Mesenchymal stem cell (in vitro differentiated cells and primary cell): ENCODE results near the gene ZMYM2.
A peak's percentile ranks its signal among the peaks of the same experiment; 100 is the strongest.

Experiments
- DNase-seq: peaks from one replicate; pipeline ENCODE4 v3.0.0-alpha.2; 2013
- H2AFZ ChIP-seq: one replicate; pipeline ENCODE4 v1.6.1; 2013; ENCODE audit warnings: low read depth, mild to moderate bottlenecking, control low read depth, inconsistent platforms, low read length, moderate library complexity
- H2AK5ac ChIP-seq: 2 replicates; pipeline ENCODE4 v1.6.1; 2013; ENCODE audit warnings: low read length, moderate library complexity, mild to moderate bottlenecking, inconsistent platforms; ENCODE audit not compliant: severe bottlenecking
- H2BK120ac ChIP-seq: one replicate; pipeline ENCODE4 v1.6.1; 2013; ENCODE audit warnings: low read depth, mild to moderate bottlenecking, inconsistent platforms, low read length, moderate library complexity
- H2BK12ac ChIP-seq, 2 experiments: one replicate each; pipeline ENCODE4 v1.6.1; 2013; ENCODE audit warnings: inconsistent platforms in 2 of 2, low read length in 2 of 2, mild to moderate bottlenecking in 2 of 2, moderate library complexity in 2 of 2, control low read depth in 1 of 2
- H2BK15ac ChIP-seq: one replicate; pipeline ENCODE4 v1.6.1; 2013; ENCODE audit warnings: mild to moderate bottlenecking, low read depth, inconsistent platforms; ENCODE audit not compliant: poor library complexity, severe bottlenecking
- H2BK5ac ChIP-seq: 2 replicates; pipeline ENCODE4 v1.6.1; 2013; ENCODE audit warnings: low read depth, mild to moderate bottlenecking, low read length, control low read depth, inconsistent platforms; ENCODE audit not compliant: poor library complexity, severe bottlenecking
- H3K14ac ChIP-seq, 2 experiments: one replicate each; pipeline ENCODE4 v1.6.1; 2013; ENCODE audit warnings: inconsistent platforms in 2 of 2, low read length in 2 of 2, control low read depth in 1 of 2, mild to moderate bottlenecking in 1 of 2, moderate library complexity in 1 of 2
- H3K18ac ChIP-seq, 2 experiments: one replicate each; pipeline ENCODE4 v1.6.1; 2013; ENCODE audit warnings: inconsistent platforms in 2 of 2, low read length in 2 of 2, control low read depth in 1 of 2, low read depth in 1 of 2, mild to moderate bottlenecking in 1 of 2
- H3K23ac ChIP-seq, 2 experiments: one replicate each; pipeline ENCODE4 v1.6.1; 2013; ENCODE audit warnings: inconsistent platforms in 2 of 2, low read length in 2 of 2, mild to moderate bottlenecking in 2 of 2, moderate library complexity in 2 of 2, control low read depth in 1 of 2
- H3K27ac ChIP-seq: 2 replicates; pipeline ENCODE4 v1.5.1; 2013; ENCODE audit warnings: mild to moderate bottlenecking, moderate library complexity, low read length, control low read depth, inconsistent platforms; ENCODE audit not compliant: poor library complexity, severe bottlenecking
- H3K27me3 ChIP-seq, 2 experiments: 2 replicates each; pipeline versions ENCODE4 v1.6.1 to v1.7.0; 2013; ENCODE audit warnings: low read length in 2 of 2, mild to moderate bottlenecking in 2 of 2, moderate library complexity in 2 of 2, control low read depth in 1 of 2, inconsistent platforms in 1 of 2; ENCODE audit not compliant: control insufficient read depth in 1 of 2, insufficient read depth in 1 of 2
- H3K36me3 ChIP-seq, 2 experiments: 2 replicates each; pipeline versions ENCODE4 v1.6.1 to v1.7.0; 2013; ENCODE audit warnings: low read length in 2 of 2, control low read depth in 1 of 2, inconsistent platforms in 1 of 2, low read depth in 1 of 2, mild to moderate bottlenecking in 1 of 2; ENCODE audit not compliant: insufficient read depth in 2 of 2, control insufficient read depth in 1 of 2
- H3K4ac ChIP-seq, 2 experiments: one replicate each; pipeline ENCODE4 v1.6.1; 2013; ENCODE audit warnings: inconsistent platforms in 2 of 2, low read length in 2 of 2, mild to moderate bottlenecking in 2 of 2, moderate library complexity in 2 of 2, control low read depth in 1 of 2, low read depth in 1 of 2
- H3K4me1 ChIP-seq: 2 replicates; pipeline ENCODE4 v1.6.1; 2013; ENCODE audit warnings: low read depth, low read length, control low read depth; ENCODE audit not compliant: control insufficient read depth, insufficient read depth
- H3K4me2 ChIP-seq: 2 replicates; pipeline ENCODE4 v1.6.1; 2013; ENCODE audit warnings: low read length, mild to moderate bottlenecking, inconsistent platforms; ENCODE audit not compliant: poor library complexity, severe bottlenecking
- H3K4me3 ChIP-seq, 2 experiments: 2 replicates each; pipeline versions ENCODE4 v1.5.1 to v1.7.0; 2013; ENCODE audit warnings: low read length in 2 of 2, mild to moderate bottlenecking in 2 of 2, control low read depth in 1 of 2, low read depth in 1 of 2; ENCODE audit not compliant: insufficient read depth in 1 of 2
- H3K79me1 ChIP-seq: replicated peaks from 2 replicates; pipeline ENCODE4 v1.6.1; 2013; ENCODE audit warnings: mild to moderate bottlenecking, control low read depth, low read length, inconsistent platforms; ENCODE audit not compliant: poor library complexity, severe bottlenecking
- H3K9ac ChIP-seq: 2 replicates; pipeline ENCODE4 v1.7.0; 2013; ENCODE audit warnings: mild to moderate bottlenecking, low read length, moderate library complexity
- H3K9me3 ChIP-seq: 2 replicates; pipeline ENCODE4 v1.7.0; 2013; ENCODE audit warnings: mild to moderate bottlenecking, low read length; ENCODE audit not compliant: control insufficient read depth
- H4K8ac ChIP-seq: one replicate; pipeline ENCODE4 v1.6.1; 2013; ENCODE audit warnings: inconsistent platforms, mild to moderate bottlenecking, low read length, moderate library complexity
- H4K91ac ChIP-seq: one replicate; pipeline ENCODE4 v1.6.1; 2013; ENCODE audit warnings: mild to moderate bottlenecking, low read length, inconsistent platforms
- WGBS: methylation state at CpG from one replicate; pipeline ENCODE4 v1.1.7; 2013; ENCODE audit warnings: mixed read lengths; 5-methylcytosine and 5-hydroxymethylcytosine counted together

ZMYM2 gene

GRCh38 chr13:20106742-20107141, 148.2 kb downstream of the ZMYM2 start:
- H3K79me1 ChIP-seq, result no peaks in the 10 kb centered on the region
- no peak overlapping the region for H3K23ac ChIP-seq
- no peaks in the 10 kb centered on the region for H3K9me3 ChIP-seq
- H3K4me2 ChIP-seq, result no peak overlapping the region
- H3K36me3 ChIP-seq, result no peaks in the 10 kb centered on the region
- no peak overlapping the region for H3K27ac ChIP-seq
- DNase-seq, result no peak
- no peak overlapping the region for H3K4ac ChIP-seq
- H4K91ac ChIP-seq, result no peak overlapping the region
- H3K9ac ChIP-seq, result no peak overlapping the region
- H2BK12ac ChIP-seq, result no peak overlapping the region
- peaks cover 8 to 55% of the 10 kb centered on the region in 2 experiments for H3K27me3 ChIP-seq
- no peak overlapping the region for H3K18ac ChIP-seq
- H2AFZ ChIP-seq, result no peak overlapping the region
- WGBS, result 27% methylated on average over 3 of the region's 4 CpGs
- no peak overlapping the region for H2BK120ac ChIP-seq
- H4K8ac ChIP-seq, result no peak overlapping the region
- no peak overlapping the region for H3K14ac ChIP-seq
- no peak overlapping the region for H2AK5ac ChIP-seq
- no peak overlapping the region for H2BK5ac ChIP-seq
- no peak overlapping the region for H3K4me3 ChIP-seq
- H3K4me1 ChIP-seq, result no peaks in the 10 kb centered on the region
- no peak overlapping the region for H2BK15ac ChIP-seq

GRCh38 chr13:20109037-20109436, 150.5 kb downstream of the ZMYM2 start:
- H3K79me1 ChIP-seq, result no peaks in the 10 kb centered on the region
- H3K14ac ChIP-seq, result no peak overlapping the region
- H2BK15ac ChIP-seq, result no peak overlapping the region
- H3K4me1 ChIP-seq, result no peaks in the 10 kb centered on the region
- H2AFZ ChIP-seq, result no peak overlapping the region
- no peak overlapping the region for H3K9ac ChIP-seq
- no peak overlapping the region for H3K4ac ChIP-seq
- H4K8ac ChIP-seq, result no peak overlapping the region
- H2BK120ac ChIP-seq, result no peak overlapping the region
- peak overlapping the region in 1 of 2 experiments; percentile 3 for H3K23ac ChIP-seq
- H4K91ac ChIP-seq, result no peak overlapping the region
- H3K27ac ChIP-seq, result no peak overlapping the region
- H2AK5ac ChIP-seq, result no peak overlapping the region
- H2BK12ac ChIP-seq, result no peak overlapping the region
- H3K4me3 ChIP-seq, result no peak overlapping the region
- H3K18ac ChIP-seq, result no peak overlapping the region
- no peaks in the 10 kb centered on the region for H3K36me3 ChIP-seq
- no peaks in the 10 kb centered on the region for H3K9me3 ChIP-seq
- H3K4me2 ChIP-seq, result no peak overlapping the region
- 79% methylated on average over 2 of the region's 2 CpGs for WGBS
- no peak for DNase-seq
- no peak overlapping the region for H2BK5ac ChIP-seq
- peaks cover 4 to 39% of the 10 kb centered on the region in 2 experiments for H3K27me3 ChIP-seq

GRCh38 chr13:20114066-20114610, 155.6 kb downstream of the ZMYM2 start:
- no peaks in the 10 kb centered on the region for H3K36me3 ChIP-seq
- no peak overlapping the region for H2AFZ ChIP-seq
- H3K9ac ChIP-seq, result no peak overlapping the region
- 95% methylated on average over 8 of the region's 10 CpGs for WGBS
- DNase-seq, result no peak
- no peak overlapping the region for H3K4ac ChIP-seq
- peaks cover 8% of the 10 kb centered on the region for H3K4me1 ChIP-seq
- H2BK12ac ChIP-seq, result no peak overlapping the region
- H4K8ac ChIP-seq, result no peak overlapping the region
- no peak overlapping the region for H2AK5ac ChIP-seq
- no peaks in the 10 kb centered on the region for H3K79me1 ChIP-seq
- H3K27me3 ChIP-seq, result peaks cover 0 to 7% of the 10 kb centered on the region in 2 experiments
- no peak overlapping the region for H3K4me2 ChIP-seq
- no peak overlapping the region for H2BK5ac ChIP-seq
- no peaks in the 10 kb centered on the region for H3K9me3 ChIP-seq
- no peak overlapping the region for H3K4me3 ChIP-seq
- no peak overlapping the region for H3K18ac ChIP-seq
- H3K23ac ChIP-seq, result no peak overlapping the region
- H2BK120ac ChIP-seq, result no peak overlapping the region
- H4K91ac ChIP-seq, result no peak overlapping the region
- H2BK15ac ChIP-seq, result no peak overlapping the region
- no peak overlapping the region for H3K27ac ChIP-seq
- H3K14ac ChIP-seq, result no peak overlapping the region

- Histone ChIP-seq H2BK120ac (no peak overlapping the region), H3K9me3 (no peaks in the 10 kb centered on the region), H3K4ac (no peak overlapping the region), H3K23ac (peak overlapping the region in 1 of 2 experiments; percentile 61), H3K79me1 (no peaks in the 10 kb centered on the region), H3K27me3 (peaks cover 0 to 7% of the 10 kb centered on the region in 2 experiments), H3K18ac (no peak overlapping the region), H3K14ac (no peak overlapping the region), H3K4me1 (peaks cover 8% of the 10 kb centered on the region), H3K4me2 (no peak overlapping the region), H2BK15ac (no peak overlapping the region), H4K91ac (no peak overlapping the region), H2BK12ac (no peak overlapping the region), H3K36me3 (no peaks in the 10 kb centered on the region), H3K4me3 (no peak overlapping the region), H3K9ac (no peak overlapping the region), H2AK5ac (no peak overlapping the region), H2BK5ac (no peak overlapping the region), H3K27ac (no peak overlapping the region), H4K8ac (no peak overlapping the region), H2AFZ (no peak overlapping the region)
- WGBS, result 65% methylated on average over 6 of the region's 6 CpGs
- DNase-seq, result no peak
These were observed 157.7 kb downstream of the ZMYM2 start for GRCh38 chr13:20116213-20116612.
